HG03460 (cell line): ENCODE results near the gene AQP6.

Experiments
- ATAC-seq: cut with Tn5 transposase; IDR thresholded peaks from one replicate; pipeline ENCODE4 v1.9.1; 2021; ENCODE audit not compliant: unreplicated experiment

Gene AQP6

GRCh38 chr12:49942921-49943624 lies 29.7 kb upstream of the AQP6 start:
- ATAC-seq = no peak

GRCh38 chr12:49943625-49943960 lies 29.2 kb upstream of the AQP6 start:
- ATAC-seq = no peak

GRCh38 chr12:49944046-49944445 lies 28.7 kb upstream of the AQP6 start:
- no peak for ATAC-seq

GRCh38 chr12:49944718-49945117 lies 28.0 kb upstream of the AQP6 start:
- ATAC-seq = no peak

- ATAC-seq = peak; percentile 84
These were observed 27.2 kb upstream of the AQP6 start for GRCh38 chr12:49945394-49946080.

GRCh38 chr12:49946086-49946485 lies 26.7 kb upstream of the AQP6 start:
- ATAC-seq = no peak

- no peak for ATAC-seq
These were observed 26.2 kb upstream of the AQP6 start for GRCh38 chr12:49946497-49946896.

GRCh38 chr12:49947593-49948226 lies 25.0 kb upstream of the AQP6 start:
- ATAC-seq = no peak

- ATAC-seq = no peak
These were observed 23.6 kb upstream of the AQP6 start for GRCh38 chr12:49948866-49949845.

- no peak for ATAC-seq
These were observed 22.9 kb upstream of the AQP6 start for GRCh38 chr12:49949866-49950265.

- no peak for ATAC-seq
These were observed 22.2 kb upstream of the AQP6 start, which contains the start of gene AQP2 for GRCh38 chr12:49950273-49951251. Gene AQP2 (plus strand): TSS chr12:49950737. CDS start chr12:49950831, 94 bp downstream.

GRCh38 chr12:49951411-49952240 lies 21.1 kb upstream of the AQP6 start:
- no peak for ATAC-seq

- ATAC-seq = no peak
These were observed 20.2 kb upstream of the AQP6 start for GRCh38 chr12:49952391-49953055.

- ATAC-seq = no peak
These were observed 19.6 kb upstream of the AQP6 start for GRCh38 chr12:49953151-49953550.

- no peak for ATAC-seq
These were observed 18.5 kb upstream of the AQP6 start for GRCh38 chr12:49953961-49954846.

GRCh38 chr12:49954863-49955830 lies 17.6 kb upstream of the AQP6 start:
- ATAC-seq = no peak
